IMR-90 (cell line): Measurements from ENCODE around the gene NAA38. TPM values are rescaled to one million over a fixed set of nuclear protein-coding genes. Genes with fewer than 3 reads are reported as not detected.

Experiments
- ATAC-seq: fragments of 200-7000 bp; cut with Tn5 transposase; 2 replicates; pipeline ENCODE4 v1.9.1; 2020; ENCODE audit warnings: low read depth, mild to moderate bottlenecking, moderate library complexity
- BruUV-seq: library from RNA; stranded (reverse); fragments of 400-500 nt; replicated peaks from 2 replicates; lab custom pipeline; 2021; lab: Mats Ljungman, UMichigan
- CTCF ChIA-PET: fragments of 300-600 bp; formaldehyde crosslinking; extraction: SDS; loops from one replicate; lab custom pipeline; 2021; ENCODE audit warnings: antibody characterized with exemption; lab: Yijun Ruan, JAX
- POLR2A ChIA-PET: fragments of 300-600 bp; sonication (Branson Sonifier 250); formaldehyde crosslinking; loops from one replicate; lab custom pipeline; 2022; ENCODE audit warnings: antibody characterized with exemption; ENCODE audit not compliant: unreplicated experiment; lab: Charles Lee
- DNase-seq: peaks from one replicate; pipeline ENCODE4 v3.0.0; 2013
- H2AFZ ChIP-seq: replicated peaks from 2 replicates; pipeline ENCODE3; 2013; ENCODE audit warnings: low read length, mild to moderate bottlenecking; ENCODE audit not compliant: poor library complexity
- H2AK5ac ChIP-seq: 2 replicates; pipeline ENCODE4 v1.6.1; 2013; ENCODE audit warnings: low read depth, low read length, inconsistent platforms
- H2AK9ac ChIP-seq: replicated peaks from 2 replicates; pipeline ENCODE3; 2013; ENCODE audit warnings: mild to moderate bottlenecking, low read depth, low read length, moderate library complexity; ENCODE audit not compliant: poor library complexity
- H2BK120ac ChIP-seq: 2 replicates; pipeline ENCODE4 v1.6.1; 2013; ENCODE audit warnings: low read depth, low read length, inconsistent platforms
- H2BK15ac ChIP-seq: 3 replicates; pipeline ENCODE4 v1.6.1; 2013; ENCODE audit warnings: low read depth, low read length, inconsistent platforms
- H2BK20ac ChIP-seq: 2 replicates; pipeline ENCODE4 v1.6.1; 2013; ENCODE audit warnings: low read depth, mild to moderate bottlenecking, inconsistent platforms, low read length, moderate library complexity
- H2BK5ac ChIP-seq: 2 replicates; pipeline ENCODE4 v1.6.1; 2013; ENCODE audit warnings: mild to moderate bottlenecking, low read depth, low read length, inconsistent platforms; ENCODE audit not compliant: poor library complexity, severe bottlenecking
- H3K14ac ChIP-seq: replicated peaks from 2 replicates; pipeline ENCODE4 v1.6.1; 2013; ENCODE audit warnings: low read depth, low read length, inconsistent platforms
- H3K18ac ChIP-seq: 2 replicates; pipeline ENCODE4 v1.6.1; 2013; ENCODE audit warnings: low read depth, low read length, control low read depth
- H3K23ac ChIP-seq: 2 replicates; pipeline ENCODE4 v1.6.1; 2013; ENCODE audit warnings: low read depth, low read length, inconsistent platforms
- H3K27ac ChIP-seq: 2 replicates; pipeline ENCODE4 v1.5.1; 2013; ENCODE audit warnings: mild to moderate bottlenecking, control low read depth, low read length; ENCODE audit not compliant: insufficient read depth
- H3K27me3 ChIP-seq: 2 replicates; pipeline ENCODE4 v1.6.1; 2013; ENCODE audit warnings: low read length; ENCODE audit not compliant: control insufficient read depth, insufficient read depth
- H3K36me3 ChIP-seq: 2 replicates; pipeline ENCODE4 v1.6.1; 2013; ENCODE audit warnings: low read length, mixed read lengths; ENCODE audit not compliant: control insufficient read depth, insufficient read depth
- H3K4ac ChIP-seq: 2 replicates; pipeline ENCODE4 v1.6.1; 2013; ENCODE audit warnings: low read depth, low read length, inconsistent platforms
- H3K4me1 ChIP-seq: 2 replicates; pipeline ENCODE4 v1.6.1; 2013; ENCODE audit warnings: low read length, mixed read lengths; ENCODE audit not compliant: control insufficient read depth, insufficient read depth
- H3K4me2 ChIP-seq: 2 replicates; pipeline ENCODE4 v1.6.1; 2013; ENCODE audit warnings: low read depth, mild to moderate bottlenecking, control low read depth, low read length, moderate library complexity
- H3K4me3 ChIP-seq: 2 replicates; pipeline ENCODE4 v1.5.1; 2013; ENCODE audit warnings: low read depth, mild to moderate bottlenecking, control low read depth, low read length, moderate library complexity; ENCODE audit not compliant: insufficient read depth
- H3K56ac ChIP-seq: 2 replicates; pipeline ENCODE4 v1.6.1; 2013; ENCODE audit warnings: low read length, inconsistent platforms; ENCODE audit not compliant: insufficient read depth; ENCODE audit errors: extremely low read depth
- H3K79me1 ChIP-seq, 2 experiments: 2 replicates each; pipeline ENCODE4 v1.6.1; 2013; ENCODE audit warnings: low read length in 2 of 2, inconsistent platforms in 1 of 2, low read depth in 1 of 2
- H3K9ac ChIP-seq: 2 replicates; pipeline ENCODE4 v1.6.1; 2013; ENCODE audit warnings: low read depth, low read length, control low read depth
- H3K9me1 ChIP-seq: 2 replicates; pipeline ENCODE4 v1.6.1; 2013; ENCODE audit warnings: low read length, inconsistent platforms; ENCODE audit not compliant: insufficient read depth
- H3K9me3 ChIP-seq: 2 replicates; pipeline ENCODE4 v1.6.1; 2013; ENCODE audit warnings: low read length; ENCODE audit not compliant: control insufficient read depth, insufficient read depth
- H4K20me1 ChIP-seq: 2 replicates; pipeline ENCODE4 v1.6.1; 2013; ENCODE audit warnings: low read length, inconsistent platforms; ENCODE audit not compliant: insufficient read depth
- H4K5ac ChIP-seq: 2 replicates; pipeline ENCODE4 v1.6.1; 2013; ENCODE audit warnings: mild to moderate bottlenecking, low read depth, low read length, control low read depth
- H4K8ac ChIP-seq, 2 experiments: 2 replicates each; pipeline ENCODE4 v1.6.1; 2013; ENCODE audit warnings: low read depth in 2 of 2, low read length in 2 of 2, control low read depth in 1 of 2, inconsistent platforms in 1 of 2
- H4K91ac ChIP-seq: 2 replicates; pipeline ENCODE4 v1.6.1; 2013; ENCODE audit warnings: low read depth, low read length, inconsistent platforms; ENCODE audit not compliant: insufficient read depth
- CHD1 ChIP-seq: IDR thresholded peaks from 2 replicates; pipeline ENCODE4 v1.6.1; 2012; ENCODE audit warnings: low read depth, low read length, improper control_type of control experiment
- ELK1 ChIP-seq: fragments of 150-350 bp; IDR thresholded peaks from 2 replicates; pipeline ENCODE4 v1.6.1; 2016; ENCODE audit warnings: low read depth, mild to moderate bottlenecking, low read length, moderate library complexity, borderline replicate concordance
- NFE2L2 ChIP-seq: fragments of 150-350 bp; IDR thresholded peaks from 2 replicates; pipeline ENCODE4 v1.6.1; 2016; ENCODE audit warnings: low read depth, mild to moderate bottlenecking, low read length
- POLR2A ChIP-seq: IDR thresholded peaks from 2 replicates; pipeline ENCODE4 v1.6.1; 2012; ENCODE audit warnings: mild to moderate bottlenecking, low read depth, low read length
- RFX5 ChIP-seq: IDR thresholded peaks from 2 replicates; pipeline ENCODE4 v1.8.0; 2012; ENCODE audit warnings: low read depth, mild to moderate bottlenecking, low read length, moderate library complexity
- WGBS, 2 experiments: methylation state at CpG; one replicate each; pipeline versions ENCODE4 v1.1.5 to v1.1.7; 2013; ENCODE audit warnings: missing lambda C conversion rate in 2 of 2; ENCODE audit not compliant: insufficient read length in 1 of 2; ENCODE audit errors: extremely low coverage in 2 of 2; 5-methylcytosine and 5-hydroxymethylcytosine counted together
- dilution Hi-C: fragments of 300-500 bp; cut with HindIII; formaldehyde crosslinking; loops from one replicate; pipeline ENCODE4 v1.14.3; 2018; ENCODE audit warnings: low sequenced_read_pairs; ENCODE audit not compliant: unreplicated experiment
- in situ Hi-C: fragments of 300-500 bp; cut with MboI; formaldehyde crosslinking; loops from 3 replicates; pipeline ENCODE4 v1.14.3; 2019; ENCODE audit warnings: low sequenced_read_pairs, inconsistent platforms, mixed read lengths
- intact Hi-C: fragments of 100-400 bp; cut with micrococcal nuclease; formaldehyde crosslinking; loops from 2 replicates; pipeline ENCODE4 v1.10.0; 2022
- polyA plus RNA-seq, 3 experiments: library from polyadenylated mRNA; depleted of rRNA; stranded (reverse); fragments of >200 nt; gene quantifications; 2 replicates each; pipeline ENCODE4 v1.2.3, GENCODE V29; 2012; ENCODE audit warnings: low replicate concordance in 1 of 3
- total RNA-seq: library from RNA; depleted of rRNA; stranded (reverse); fragments of >200 nt; gene quantifications from 2 replicates; pipeline ENCODE4 v1.2.3, GENCODE V29; 2012
- TF ChIP-seq, protein P1 (sequence below): conservative IDR thresholded peaks from 2 replicates; pipeline ENCODE4 v1.5.1; 2012; ENCODE audit warnings: mild to moderate bottlenecking, low read depth, low read length, improper control_type of control experiment

NAA38 gene
- total and polyA plus RNA-seq, 2 of the 4 experiments (the other 2 are of a cell fraction): 40.7 to 76.8 TPM

DNA sequence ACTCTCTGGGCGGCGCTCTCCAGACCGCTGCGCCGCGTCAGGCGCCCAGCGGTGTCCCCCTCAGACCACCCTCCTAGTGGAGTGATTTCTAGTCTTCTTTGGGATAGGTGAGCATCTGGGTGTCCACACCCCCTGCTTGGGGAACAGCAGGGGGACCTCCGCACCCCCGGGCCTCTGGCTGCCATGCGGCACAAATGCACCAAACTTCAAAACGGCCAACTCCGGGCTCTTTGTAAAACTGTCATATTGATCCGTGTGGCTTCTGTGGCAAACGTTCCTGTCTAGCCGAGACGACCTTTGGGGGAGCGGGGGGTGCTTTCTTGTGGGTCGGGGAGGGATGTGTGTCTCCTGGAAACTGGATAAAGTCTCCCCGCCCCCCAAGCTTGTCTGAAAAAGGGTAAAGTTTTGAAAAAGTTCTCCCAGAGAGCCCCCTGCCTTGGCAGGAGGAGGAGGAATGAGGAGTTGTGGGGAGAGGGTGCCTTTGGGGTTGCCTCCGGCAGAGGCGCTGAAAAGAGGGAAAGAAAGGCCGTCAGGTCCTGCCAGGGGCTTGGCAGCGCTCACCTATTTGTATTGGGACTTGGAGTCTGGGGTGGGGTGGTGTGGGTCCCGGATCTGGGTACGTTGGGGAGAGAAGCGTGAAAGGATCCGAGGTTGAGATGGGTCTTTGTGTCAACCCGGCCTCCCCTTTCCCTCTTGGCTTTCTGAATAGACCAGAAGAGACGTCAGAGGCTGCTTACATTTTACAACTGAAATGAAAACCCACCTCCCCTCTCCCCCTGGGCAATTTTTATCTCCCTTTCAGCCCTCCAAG lies 29.1 kb upstream of the NAA38 start:
- Histone ChIP-seq H2BK20ac (peak overlapping the region; percentile 46; the same call in 1 of the 2 replicates), H3K27me3 (no peaks in the 10 kb centered on the region), H3K23ac (peak overlapping the region; percentile 94), H3K4me3 (peak overlapping the region; percentile 98), H3K9me3 (no peaks in the 10 kb centered on the region), H3K4ac (peak overlapping the region; percentile 99), H3K36me3 (peaks cover 18% of the 10 kb centered on the region), H3K9me1 (peaks cover 12% of the 10 kb centered on the region), H2AK5ac (peak overlapping the region; percentile 98), H3K56ac (peak overlapping the region; percentile 87), H4K5ac (peak overlapping the region; percentile 83), H4K20me1 (peaks cover 14% of the 10 kb centered on the region), H2AK9ac (peak overlapping the region; percentile 100), H3K4me1 (peaks cover 28% of the 10 kb centered on the region), H3K9ac (peak overlapping the region; percentile 99), H2BK5ac (peak overlapping the region; percentile 98), H3K79me1 (peaks cover 11 to 61% of the 10 kb centered on the region in 2 experiments), H2BK120ac (peak overlapping the region; percentile 87), H3K14ac (peak overlapping the region; percentile 84), H2AFZ (peak overlapping the region; percentile 86), H2BK15ac (peak overlapping the region; percentile 33; the same call in 1 of the 3 replicates), H3K18ac (peak overlapping the region; percentile 52), H3K4me2 (peak overlapping the region; percentile 99), H4K8ac (peak overlapping the region; percentile 36 to 78), H3K27ac (peak overlapping the region; percentile 100), H4K91ac (peak overlapping the region; percentile 86)
- DNase-seq (peak; percentile 7), ATAC-seq (no peak)
- intact Hi-C loops: no loop called here
- TF ChIP-seq ELK1: no peak
- TF ChIP-seq RFX5: no peak
- TF ChIP-seq NFE2L2: no peak
- no peak for TF ChIP-seq CHD1
- no peak for TF ChIP-seq POLR2A
- TF ChIP-seq, protein P1, sequence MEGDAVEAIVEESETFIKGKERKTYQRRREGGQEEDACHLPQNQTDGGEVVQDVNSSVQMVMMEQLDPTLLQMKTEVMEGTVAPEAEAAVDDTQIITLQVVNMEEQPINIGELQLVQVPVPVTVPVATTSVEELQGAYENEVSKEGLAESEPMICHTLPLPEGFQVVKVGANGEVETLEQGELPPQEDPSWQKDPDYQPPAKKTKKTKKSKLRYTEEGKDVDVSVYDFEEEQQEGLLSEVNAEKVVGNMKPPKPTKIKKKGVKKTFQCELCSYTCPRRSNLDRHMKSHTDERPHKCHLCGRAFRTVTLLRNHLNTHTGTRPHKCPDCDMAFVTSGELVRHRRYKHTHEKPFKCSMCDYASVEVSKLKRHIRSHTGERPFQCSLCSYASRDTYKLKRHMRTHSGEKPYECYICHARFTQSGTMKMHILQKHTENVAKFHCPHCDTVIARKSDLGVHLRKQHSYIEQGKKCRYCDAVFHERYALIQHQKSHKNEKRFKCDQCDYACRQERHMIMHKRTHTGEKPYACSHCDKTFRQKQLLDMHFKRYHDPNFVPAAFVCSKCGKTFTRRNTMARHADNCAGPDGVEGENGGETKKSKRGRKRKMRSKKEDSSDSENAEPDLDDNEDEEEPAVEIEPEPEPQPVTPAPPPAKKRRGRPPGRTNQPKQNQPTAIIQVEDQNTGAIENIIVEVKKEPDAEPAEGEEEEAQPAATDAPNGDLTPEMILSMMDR: 0 out of 2 replicates have a peak, but pooled peaks have one; percentile 7
- dilution Hi-C loops: no loop called here
- BruUV-seq: no TSS peak
- POLR2A ChIA-PET: no interaction called here
- in situ Hi-C loops: no loop called here
- CTCF ChIA-PET: interaction anchor here (0.6 kb wide), 1 partner anchor 24 kb away, joined by 4 read pairs; no protein-coding TSS in a partner anchor
- WGBS, 2 experiments: 0% methylated on average over 4 of the region's 30 CpGs; no CpG with 5 or more reads in 1 of the 2 experiments
